Suprapubic skin (tissue), 3 donors: ENCODE data around the gene TEC.

ENCODE experiments used
- EP300 ChIP-seq: sonication (generic); formaldehyde crosslinking; IDR thresholded peaks from one replicate; pipeline ENCODE4 v1.6.1; 2017; ENCODE audit warnings: antibody characterized with exemption
- POLR2A ChIP-seq, 2 donors: fragments of 450-650 bp; IDR thresholded peaks; one replicate each; pipeline ENCODE4 v1.6.1; 2017; ENCODE audit warnings: antibody characterized with exemption in 2 of 2, mild to moderate bottlenecking in 2 of 2, moderate library complexity in 2 of 2
- TF ChIP-seq, protein P1 (sequence below), 2 donors: fragments of 200-600 bp in 1 of 2; fragments of 450-650 bp in 1 of 2; sonication (generic) in 1 of 2; IDR thresholded peaks; one replicate each; pipeline ENCODE4 v1.5.1; 2016 to 2019; ENCODE audit warnings: antibody characterized with exemption in 2 of 2, mild to moderate bottlenecking in 1 of 2, moderate library complexity in 1 of 2

DNA sequence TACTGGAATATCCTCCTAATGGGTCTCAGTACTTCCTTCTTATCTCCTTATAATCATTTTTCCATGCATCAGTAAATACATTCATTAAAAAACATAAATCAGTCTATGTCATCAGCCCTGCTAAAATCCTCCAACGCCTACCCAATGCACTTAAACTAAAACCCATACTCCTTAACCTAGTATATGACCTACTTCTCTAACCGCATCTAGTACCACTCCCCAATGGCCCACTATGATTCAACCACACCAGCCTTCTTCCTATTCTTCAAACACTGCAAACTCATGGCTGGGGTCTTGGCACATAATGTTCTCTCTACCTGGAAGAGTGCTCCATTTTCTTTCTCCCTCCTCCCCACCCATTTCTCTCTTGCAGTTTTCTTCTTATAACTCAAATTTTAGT is 18.7 kb downstream of the TEC start:
- no peak for TF ChIP-seq POLR2A (IDR thresholded peaks at IDR 0.05)
- TF ChIP-seq, protein P1, sequence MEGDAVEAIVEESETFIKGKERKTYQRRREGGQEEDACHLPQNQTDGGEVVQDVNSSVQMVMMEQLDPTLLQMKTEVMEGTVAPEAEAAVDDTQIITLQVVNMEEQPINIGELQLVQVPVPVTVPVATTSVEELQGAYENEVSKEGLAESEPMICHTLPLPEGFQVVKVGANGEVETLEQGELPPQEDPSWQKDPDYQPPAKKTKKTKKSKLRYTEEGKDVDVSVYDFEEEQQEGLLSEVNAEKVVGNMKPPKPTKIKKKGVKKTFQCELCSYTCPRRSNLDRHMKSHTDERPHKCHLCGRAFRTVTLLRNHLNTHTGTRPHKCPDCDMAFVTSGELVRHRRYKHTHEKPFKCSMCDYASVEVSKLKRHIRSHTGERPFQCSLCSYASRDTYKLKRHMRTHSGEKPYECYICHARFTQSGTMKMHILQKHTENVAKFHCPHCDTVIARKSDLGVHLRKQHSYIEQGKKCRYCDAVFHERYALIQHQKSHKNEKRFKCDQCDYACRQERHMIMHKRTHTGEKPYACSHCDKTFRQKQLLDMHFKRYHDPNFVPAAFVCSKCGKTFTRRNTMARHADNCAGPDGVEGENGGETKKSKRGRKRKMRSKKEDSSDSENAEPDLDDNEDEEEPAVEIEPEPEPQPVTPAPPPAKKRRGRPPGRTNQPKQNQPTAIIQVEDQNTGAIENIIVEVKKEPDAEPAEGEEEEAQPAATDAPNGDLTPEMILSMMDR (IDR thresholded peaks at IDR 0.05) = no peak
- TF ChIP-seq EP300 = no peak
